ENCODE measurements around the gene ADGRV1.

DNA sequence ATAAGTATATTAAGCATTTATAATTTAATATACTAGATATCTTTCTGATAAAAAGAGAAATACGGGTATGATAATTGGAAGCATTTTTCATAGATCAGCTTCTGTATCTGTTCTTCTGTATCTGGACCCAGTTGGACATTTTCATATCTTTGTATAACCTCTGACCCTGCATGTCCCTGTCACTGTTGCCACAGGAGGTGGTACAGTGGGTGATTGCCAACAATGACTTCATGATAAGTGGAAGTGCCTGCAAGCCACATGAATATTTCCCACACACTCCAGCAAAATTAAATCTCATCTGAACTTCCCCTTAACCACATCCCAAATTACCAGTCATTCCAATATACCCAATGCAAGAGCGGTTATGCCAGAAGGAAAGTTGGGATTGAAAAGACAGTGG lies 448.1 kb downstream of the ADGRV1 start:
- TF ChIP-seq, protein P1, sequence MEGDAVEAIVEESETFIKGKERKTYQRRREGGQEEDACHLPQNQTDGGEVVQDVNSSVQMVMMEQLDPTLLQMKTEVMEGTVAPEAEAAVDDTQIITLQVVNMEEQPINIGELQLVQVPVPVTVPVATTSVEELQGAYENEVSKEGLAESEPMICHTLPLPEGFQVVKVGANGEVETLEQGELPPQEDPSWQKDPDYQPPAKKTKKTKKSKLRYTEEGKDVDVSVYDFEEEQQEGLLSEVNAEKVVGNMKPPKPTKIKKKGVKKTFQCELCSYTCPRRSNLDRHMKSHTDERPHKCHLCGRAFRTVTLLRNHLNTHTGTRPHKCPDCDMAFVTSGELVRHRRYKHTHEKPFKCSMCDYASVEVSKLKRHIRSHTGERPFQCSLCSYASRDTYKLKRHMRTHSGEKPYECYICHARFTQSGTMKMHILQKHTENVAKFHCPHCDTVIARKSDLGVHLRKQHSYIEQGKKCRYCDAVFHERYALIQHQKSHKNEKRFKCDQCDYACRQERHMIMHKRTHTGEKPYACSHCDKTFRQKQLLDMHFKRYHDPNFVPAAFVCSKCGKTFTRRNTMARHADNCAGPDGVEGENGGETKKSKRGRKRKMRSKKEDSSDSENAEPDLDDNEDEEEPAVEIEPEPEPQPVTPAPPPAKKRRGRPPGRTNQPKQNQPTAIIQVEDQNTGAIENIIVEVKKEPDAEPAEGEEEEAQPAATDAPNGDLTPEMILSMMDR (IDR thresholded peaks at IDR 0.05), result no peak
- no peak for TF ChIP-seq POLR2A (IDR thresholded peaks at IDR 0.05)

Measured in prostate gland (tissue), 2 donors.